Endodermal cell (in vitro differentiated cells): ENCODE measurements around the gene TENT5C. TPM values are rescaled to one million over a fixed set of nuclear protein-coding genes. Genes with fewer than 3 reads are reported as not detected.

Source experiments
- DNase-seq: peaks from one replicate; pipeline ENCODE4 v3.0.0-alpha.2; 2017
- H3K27ac ChIP-seq: 2 replicates; pipeline ENCODE4 v1.5.1; 2013; ENCODE audit warnings: mild to moderate bottlenecking, low read depth, low read length, moderate library complexity
- H3K27me3 ChIP-seq: 2 replicates; pipeline ENCODE4 v1.6.1; 2013; ENCODE audit warnings: mild to moderate bottlenecking, low read length, moderate library complexity; ENCODE audit not compliant: insufficient read depth, control insufficient read depth, poor library complexity, severe bottlenecking
- H3K36me3 ChIP-seq: 2 replicates; pipeline ENCODE4 v1.7.0; 2013; ENCODE audit warnings: mild to moderate bottlenecking, low read length, moderate library complexity; ENCODE audit not compliant: control insufficient read depth, insufficient read depth
- H3K4me1 ChIP-seq: one replicate; pipeline ENCODE4 v1.7.0; 2013; ENCODE audit warnings: low read length; ENCODE audit not compliant: control insufficient read depth, insufficient read depth
- H3K4me3 ChIP-seq: 2 replicates; pipeline ENCODE4 v1.5.1; 2013; ENCODE audit warnings: mild to moderate bottlenecking, low read length, moderate library complexity
- H3K9ac ChIP-seq: 2 replicates; pipeline ENCODE4 v1.6.1; 2013; ENCODE audit warnings: mild to moderate bottlenecking, low read length, moderate library complexity; ENCODE audit not compliant: poor library complexity, severe bottlenecking; ENCODE audit errors: extremely low read depth
- H3K9me3 ChIP-seq: 2 replicates; pipeline ENCODE4 v1.6.1; 2013; ENCODE audit warnings: mild to moderate bottlenecking, low read length, moderate library complexity; ENCODE audit not compliant: control insufficient read depth
- H3K27ac Mint-ChIP-seq: 2 replicates; pipeline ENCODE4 v1.8.0; 2020; ENCODE audit warnings: mixed read lengths
- H3K27me3 Mint-ChIP-seq: 2 replicates; pipeline ENCODE4 v1.8.0; 2021; ENCODE audit warnings: mild to moderate bottlenecking, mixed read lengths; ENCODE audit not compliant: insufficient read depth
- H3K36me3 Mint-ChIP-seq: 2 replicates; pipeline ENCODE4 v1.8.0; 2020; ENCODE audit warnings: low read depth, mixed read lengths
- H3K4me1 Mint-ChIP-seq: 2 replicates; pipeline ENCODE4 v1.8.0; 2020; ENCODE audit warnings: mixed read lengths
- H3K4me3 Mint-ChIP-seq: 2 replicates; pipeline ENCODE4 v1.8.0; 2020; ENCODE audit warnings: mild to moderate bottlenecking, moderate library complexity, mixed read lengths
- H3K9me3 Mint-ChIP-seq: 2 replicates; pipeline ENCODE4 v1.8.0; 2020; ENCODE audit warnings: mild to moderate bottlenecking, mixed read lengths
- WGBS, 2 experiments: methylation state at CpG; one replicate each; pipeline versions ENCODE4 v1.1.5 to v1.1.7; 2013; ENCODE audit warnings: missing lambda C conversion rate in 2 of 2, mixed read lengths in 1 of 2; ENCODE audit not compliant: insufficient coverage in 1 of 2, insufficient read length in 1 of 2; 5-methylcytosine and 5-hydroxymethylcytosine counted together
- total RNA-seq, 2 donors: library from RNA; stranded (reverse); fragmentation: NEBNext Ultra II Directional in 1 of 2; extraction: Animal tissue kit (Norgen Biotek cat#: 25700) in 1 of 2; gene quantifications; 2 replicates in 1 of 2; 3 replicates in 1 of 2; pipeline ENCODE4 v1.2.1, GENCODE V29; 2021
- TF ChIP-seq, protein P1 (sequence below): fragments of 200-600 bp; sonication (generic); conservative IDR thresholded peaks from 2 replicates; pipeline ENCODE4 v1.5.0; 2021; ENCODE audit warnings: antibody characterized with exemption, mild to moderate bottlenecking

TENT5C gene
- total RNA-seq, 2 donors from 2014 or later, result 1.0 to 1.4 TPM

DNA sequence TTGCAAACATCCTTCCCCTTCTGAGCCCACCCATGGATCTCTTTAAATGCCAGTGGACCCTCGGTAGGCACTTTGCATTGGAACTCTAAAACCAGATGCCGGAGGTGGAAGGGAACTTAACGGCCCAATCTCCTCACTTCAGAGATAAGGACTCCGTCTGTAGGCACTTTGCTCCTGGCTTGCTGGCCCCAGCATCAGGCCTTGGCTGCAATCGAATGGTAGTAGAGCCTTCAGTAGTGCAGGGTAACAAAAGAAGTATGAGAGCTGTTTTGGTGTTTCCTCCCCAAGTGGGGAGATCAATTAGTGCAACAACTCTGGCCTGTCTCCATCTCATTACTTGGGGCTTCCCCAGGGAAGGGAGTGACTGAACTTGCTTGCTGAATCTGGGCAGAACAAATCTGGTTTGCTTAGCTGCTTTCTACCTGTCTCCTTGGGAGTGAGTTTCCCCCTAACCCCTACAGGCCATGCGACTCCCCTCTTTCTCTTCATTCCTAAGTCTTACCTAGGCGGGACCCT lies 70.8 kb downstream of the TENT5C start:
- Histone ChIP-seq H3K9ac (no peak overlapping the region), H3K4me1 (peaks cover 4% of the 10 kb centered on the region), H3K36me3 (no peaks in the 10 kb centered on the region), H3K27me3 (no peaks in the 10 kb centered on the region), H3K9me3 (no peaks in the 10 kb centered on the region), H3K27ac (no peak overlapping the region), H3K4me3 (no peak overlapping the region)
- Mint-ChIP-seq H3K36me3 (no peaks in the 10 kb centered on the region), H3K27ac (no peak overlapping the region), H3K9me3 (no peaks in the 10 kb centered on the region), H3K4me3 (no peak overlapping the region), H3K27me3 (no peaks in the 10 kb centered on the region), H3K4me1 (peaks cover 25% of the 10 kb centered on the region)
- no peak for DNase-seq
- 88 to 90% methylated on average over 4 to 7 of the region's 7 CpGs for WGBS, 2 experiments
- TF ChIP-seq, protein P1, sequence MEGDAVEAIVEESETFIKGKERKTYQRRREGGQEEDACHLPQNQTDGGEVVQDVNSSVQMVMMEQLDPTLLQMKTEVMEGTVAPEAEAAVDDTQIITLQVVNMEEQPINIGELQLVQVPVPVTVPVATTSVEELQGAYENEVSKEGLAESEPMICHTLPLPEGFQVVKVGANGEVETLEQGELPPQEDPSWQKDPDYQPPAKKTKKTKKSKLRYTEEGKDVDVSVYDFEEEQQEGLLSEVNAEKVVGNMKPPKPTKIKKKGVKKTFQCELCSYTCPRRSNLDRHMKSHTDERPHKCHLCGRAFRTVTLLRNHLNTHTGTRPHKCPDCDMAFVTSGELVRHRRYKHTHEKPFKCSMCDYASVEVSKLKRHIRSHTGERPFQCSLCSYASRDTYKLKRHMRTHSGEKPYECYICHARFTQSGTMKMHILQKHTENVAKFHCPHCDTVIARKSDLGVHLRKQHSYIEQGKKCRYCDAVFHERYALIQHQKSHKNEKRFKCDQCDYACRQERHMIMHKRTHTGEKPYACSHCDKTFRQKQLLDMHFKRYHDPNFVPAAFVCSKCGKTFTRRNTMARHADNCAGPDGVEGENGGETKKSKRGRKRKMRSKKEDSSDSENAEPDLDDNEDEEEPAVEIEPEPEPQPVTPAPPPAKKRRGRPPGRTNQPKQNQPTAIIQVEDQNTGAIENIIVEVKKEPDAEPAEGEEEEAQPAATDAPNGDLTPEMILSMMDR, result no peak

Other genes starting within 250 kb of the TENT5C start
- 10 to 100 TPM; 33.3 to 40.9 TPM for gene MAN1A2, start 238.6 kb upstream of the TENT5C start, total RNA-seq